ENCODE data around the gene POU5F1.
"Not testable (repeated sequence)": the region's sequence is repeated elsewhere in the genome, so short reads cannot be mapped to it uniquely, and the experiment has no call there.

Gene POU5F1

DNA sequence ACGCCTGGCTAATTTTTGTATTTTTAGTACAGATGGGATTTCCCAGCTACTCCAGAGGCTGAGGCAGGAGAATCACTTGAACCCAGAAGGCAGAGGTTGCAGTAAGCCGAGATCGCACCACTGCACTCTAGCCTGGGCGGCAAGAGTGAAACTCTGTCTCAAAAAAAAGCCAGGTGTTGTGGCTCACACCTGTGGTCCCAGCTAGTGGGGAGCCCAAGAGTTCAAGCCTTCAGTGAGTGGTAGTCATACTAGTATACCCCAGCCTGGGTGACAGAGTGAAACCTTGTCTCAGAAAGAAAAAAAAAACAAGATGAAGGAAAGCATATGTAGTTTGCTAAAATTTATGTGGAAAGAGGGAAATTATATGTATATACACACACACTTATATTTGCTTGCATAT is 20.0 kb upstream of the POU5F1 start:
- no peak for DNase-seq

DNA sequence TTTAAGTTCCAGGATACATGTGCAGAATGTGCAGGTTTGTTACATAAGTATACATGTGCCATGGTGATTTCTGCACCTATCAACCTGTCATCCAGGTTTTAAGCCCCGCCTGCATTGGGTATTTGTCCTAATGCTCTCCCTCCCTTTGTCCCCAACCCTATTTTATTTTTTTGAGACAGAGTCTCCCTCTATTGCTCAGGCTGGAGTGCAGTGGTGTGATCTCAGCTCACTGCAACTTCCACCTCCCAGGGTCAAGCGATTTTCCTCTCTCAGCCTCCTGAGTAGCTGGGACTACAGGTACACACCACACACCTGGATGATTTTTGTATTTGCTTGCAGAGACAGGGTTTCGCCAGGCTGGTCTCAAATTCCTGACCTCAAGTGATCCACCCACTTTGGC is 18.7 kb upstream of the POU5F1 start:
- DNase-seq, result not testable (repeated sequence)

DNA sequence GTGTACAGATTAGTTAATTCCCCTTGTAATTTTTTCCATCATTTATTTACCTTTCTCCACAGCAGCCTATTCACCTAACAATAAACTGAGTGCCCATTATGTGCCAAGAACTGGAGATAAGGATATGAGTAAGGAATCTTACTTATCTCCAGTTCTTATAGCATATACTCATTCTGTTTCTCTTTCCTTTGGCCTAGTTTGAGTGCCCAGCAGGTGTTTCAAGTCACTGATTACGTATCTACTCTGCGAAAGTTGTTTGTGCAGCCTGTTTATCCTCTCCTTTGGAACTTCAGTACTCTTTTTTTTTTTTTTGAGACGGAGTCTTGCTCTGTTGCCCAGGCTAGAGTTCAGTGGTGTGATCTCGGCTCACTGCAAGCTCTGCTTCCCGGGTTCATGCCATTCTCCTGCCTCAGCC is 17.3 kb upstream of the POU5F1 start:
- no peak for DNase-seq

DNA sequence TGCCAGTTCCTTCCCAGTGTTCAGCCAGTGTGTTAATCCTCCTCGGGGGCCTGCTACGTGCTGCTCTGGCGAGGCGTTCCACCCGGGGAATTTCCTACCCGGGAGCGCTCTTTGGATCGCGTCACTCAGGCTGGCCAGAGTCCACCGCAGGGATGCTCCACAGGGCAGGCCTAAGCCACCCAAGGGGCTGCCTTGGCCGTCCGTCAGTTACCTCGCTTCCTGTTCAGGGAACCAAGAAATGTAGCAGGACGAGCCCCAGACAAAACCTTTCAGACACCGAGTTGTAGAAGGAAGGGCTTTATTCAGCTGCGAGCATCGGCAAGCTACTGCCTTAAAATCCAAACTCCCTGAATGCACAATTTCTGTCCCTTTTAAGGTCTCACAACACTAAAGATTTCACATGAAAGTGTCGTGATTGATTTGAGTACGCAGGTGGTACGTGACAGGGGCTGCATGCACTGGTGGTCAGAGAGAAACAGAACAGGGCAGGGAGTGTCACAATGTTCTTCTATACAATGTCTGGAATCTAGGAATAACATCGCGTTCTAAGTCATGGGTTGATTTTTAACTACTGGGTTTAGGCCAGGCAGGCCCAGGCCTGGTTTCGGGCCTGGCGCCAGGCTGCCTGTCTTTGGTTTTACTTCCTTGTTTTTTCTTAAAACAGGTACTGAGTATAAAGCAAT is 15.7 kb upstream of the POU5F1 start:
- no peak for DNase-seq

DNA sequence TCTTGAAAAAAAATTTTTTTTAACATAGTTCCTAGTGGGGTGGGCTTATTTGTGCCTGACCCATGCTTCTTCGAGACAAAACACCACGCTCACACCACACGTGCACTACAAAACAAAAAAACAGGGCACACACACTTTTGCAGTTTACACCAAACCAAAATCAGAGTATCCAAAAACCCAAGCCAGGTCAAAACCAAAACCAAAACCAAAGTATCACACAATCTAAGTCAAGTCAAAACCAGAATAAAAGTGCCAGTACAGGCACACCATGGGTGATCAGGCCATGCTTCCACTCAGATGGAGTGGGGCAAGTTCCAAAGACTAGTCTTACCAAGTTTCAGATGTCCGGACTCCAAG is 15.2 kb upstream of the POU5F1 start:
- not testable (repeated sequence) for DNase-seq

DNA sequence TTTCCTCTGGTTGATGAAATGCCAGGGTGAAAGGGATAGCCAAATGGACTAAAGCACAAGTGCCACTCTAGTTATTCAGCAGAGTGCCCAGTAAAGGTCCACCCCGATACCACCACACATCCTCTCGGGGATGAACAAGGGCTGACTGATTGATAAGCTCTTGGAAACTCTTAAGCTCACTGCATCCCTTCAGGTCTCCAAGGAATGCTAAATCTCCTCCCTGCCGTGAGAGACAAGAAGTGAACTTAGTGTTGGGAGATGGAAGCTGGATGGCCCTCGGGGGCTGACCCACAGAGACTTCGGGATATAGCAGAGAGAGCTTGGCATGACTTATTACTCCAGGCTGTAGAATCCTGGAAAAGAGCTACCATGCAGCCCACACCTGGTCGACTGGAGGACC is 13.4 kb upstream of the POU5F1 start:
- DNase-seq, result not testable (repeated sequence)

DNA sequence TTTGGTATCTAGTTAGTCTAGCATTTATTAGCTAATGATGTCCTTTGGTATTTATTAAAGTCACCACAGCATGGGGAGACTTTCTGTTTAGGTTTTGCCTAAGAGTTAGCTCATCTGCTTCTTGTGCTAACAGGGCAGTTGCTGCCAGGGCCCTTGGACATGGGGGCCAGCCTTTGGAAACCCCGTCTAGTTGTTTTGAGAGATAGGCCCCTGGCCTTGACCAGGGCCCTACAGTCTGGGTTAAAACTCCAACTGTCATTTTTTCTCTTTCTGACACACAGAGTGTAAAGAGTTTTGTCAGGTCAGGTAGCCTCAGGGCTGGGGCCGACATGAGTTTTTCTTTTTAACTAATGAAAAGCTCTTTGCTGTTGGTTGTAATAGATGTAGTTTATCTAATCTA is 12.8 kb upstream of the POU5F1 start:
- not testable (repeated sequence) for DNase-seq

DNA sequence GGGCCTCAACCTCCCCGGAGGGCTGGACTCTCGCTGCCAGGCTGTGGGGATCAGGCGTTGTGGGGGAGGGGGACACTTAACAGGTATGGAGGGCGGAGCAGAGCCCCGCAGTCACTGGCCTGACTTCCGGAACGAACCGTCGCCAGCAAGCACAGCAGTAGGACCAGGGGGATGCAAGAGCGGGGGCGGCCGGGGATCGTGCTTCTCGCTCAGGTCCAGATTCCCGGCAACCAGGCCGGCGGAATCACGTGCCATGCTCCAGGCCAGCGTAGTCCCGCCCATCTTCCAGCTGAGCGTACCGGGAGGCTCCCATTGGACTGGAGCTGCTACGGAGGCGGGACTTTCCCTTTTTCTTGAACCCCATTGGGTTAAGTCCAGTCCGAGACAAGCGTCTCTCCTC is 10.0 kb upstream of the POU5F1 start:
- DNase-seq, result peak; percentile 80

DNA sequence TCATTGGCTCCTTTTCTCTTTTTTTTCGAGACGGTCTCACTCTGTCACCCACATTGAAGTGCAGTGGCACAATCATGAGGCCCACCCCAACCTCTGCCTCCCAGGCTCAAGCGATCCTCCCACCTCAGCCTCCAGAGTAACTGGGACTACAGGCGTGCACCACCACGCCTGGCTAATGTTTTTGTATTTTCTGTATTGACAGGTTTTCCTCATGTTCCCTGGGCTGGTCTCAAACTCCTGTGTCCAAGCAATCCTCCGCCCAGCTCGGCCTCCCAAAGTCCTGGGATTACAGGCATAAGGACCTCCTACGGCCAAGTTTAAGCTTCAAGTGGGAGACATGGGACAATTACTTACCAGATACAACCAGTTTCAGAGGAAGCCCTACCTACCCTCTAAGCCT is 9.4 kb upstream of the POU5F1 start:
- DNase-seq, result no peak

DNA sequence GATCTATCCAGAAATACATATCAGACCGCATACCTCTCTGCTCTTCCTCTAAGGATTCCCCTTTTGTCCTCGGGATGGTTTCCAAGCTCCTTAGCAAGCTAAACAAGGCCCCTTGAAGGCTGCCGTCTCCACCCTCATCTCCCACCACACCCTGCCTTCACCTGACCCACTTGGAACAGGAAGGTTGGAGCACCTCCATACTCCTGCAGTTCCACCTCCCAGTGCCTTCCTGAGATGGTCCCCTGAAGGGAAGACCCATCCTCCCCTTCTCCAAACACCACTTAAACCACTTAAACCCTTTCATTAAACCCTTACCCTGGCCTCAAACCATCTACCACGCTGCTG is 8.5 kb upstream of the POU5F1 start:
- DNase-seq, result no peak

DNA sequence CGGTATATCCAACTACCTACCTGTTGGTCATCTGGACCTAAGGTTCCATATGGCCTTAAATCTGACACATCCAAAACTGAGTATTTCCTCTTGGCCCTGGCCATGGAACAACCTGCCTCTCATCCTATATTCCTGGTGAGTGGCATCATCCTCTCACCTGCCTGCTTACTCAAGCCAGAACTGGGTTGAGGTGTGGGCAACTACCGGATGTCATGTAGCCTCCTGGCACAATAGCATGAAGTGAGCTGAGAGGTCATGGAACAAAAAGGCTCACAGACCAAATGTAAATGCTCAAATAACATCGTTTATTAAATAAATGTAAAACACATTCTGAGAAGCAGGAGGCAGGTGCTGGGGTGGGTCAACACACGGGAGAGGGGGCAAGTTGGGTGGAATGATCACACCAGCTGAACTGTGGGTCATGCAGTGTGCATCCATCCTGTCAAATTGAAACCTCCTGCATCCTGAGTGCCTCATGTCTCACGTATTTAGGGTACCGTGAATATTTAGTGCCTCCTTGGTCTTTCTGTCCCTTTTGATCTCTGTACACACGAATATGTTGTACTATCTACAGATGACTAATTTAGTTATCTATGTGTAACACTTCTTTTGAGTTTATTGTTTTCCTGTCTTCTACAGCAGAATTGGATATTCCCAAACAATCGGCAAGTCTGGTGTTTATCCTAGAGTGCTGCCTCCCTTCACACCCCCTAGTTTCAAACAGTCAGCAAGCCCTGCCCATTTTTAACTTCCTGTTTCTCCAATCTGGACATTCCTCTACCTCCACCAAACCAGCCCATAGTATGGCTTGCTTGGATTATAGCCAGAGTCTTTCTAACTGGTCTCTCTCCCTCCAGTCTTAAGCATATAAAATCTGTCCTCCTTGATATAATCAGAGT is 7.9 kb upstream of the POU5F1 start:
- DNase-seq, result peak; percentile 13

DNA sequence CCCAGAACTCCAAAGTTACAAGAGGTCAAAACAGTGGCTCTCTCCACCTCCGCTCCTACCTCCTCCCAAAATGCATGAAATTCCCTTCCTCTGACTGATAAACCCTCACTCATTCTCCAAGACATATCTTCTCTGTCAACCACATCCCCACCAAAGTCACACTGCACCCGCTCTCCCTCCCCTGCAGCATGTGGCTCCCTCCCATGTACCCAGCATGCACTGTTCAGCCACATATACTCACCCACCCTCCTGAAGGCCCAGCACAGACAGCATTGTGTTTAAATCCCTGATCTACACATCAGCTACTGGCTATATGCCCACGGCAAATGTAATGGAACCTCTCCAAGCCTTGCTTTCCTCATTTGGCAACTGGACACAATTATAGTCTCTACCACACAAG is 5.5 kb upstream of the POU5F1 start:
- DNase-seq, result peak; percentile 86

DNA sequence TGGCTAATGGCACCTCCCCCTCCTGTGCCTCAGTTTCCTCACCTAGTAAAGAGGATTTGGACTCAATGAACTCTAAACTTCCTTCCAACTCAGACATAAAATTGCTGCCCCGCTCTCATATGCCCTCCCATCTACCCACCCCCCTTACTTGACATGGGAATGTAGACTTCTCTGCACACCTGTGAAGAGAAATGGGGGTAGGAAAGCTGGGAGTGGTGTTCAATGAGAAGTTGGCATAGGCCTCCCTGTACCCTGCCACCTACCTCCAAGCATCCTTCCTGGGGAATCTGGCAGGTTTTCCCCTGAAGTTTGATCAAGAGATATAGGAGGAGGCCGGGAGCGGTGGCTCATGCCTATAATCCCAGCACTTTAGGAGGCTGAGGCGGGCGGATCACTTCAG is 3.9 kb upstream of the POU5F1 start:
- DNase-seq, result no peak

DNA sequence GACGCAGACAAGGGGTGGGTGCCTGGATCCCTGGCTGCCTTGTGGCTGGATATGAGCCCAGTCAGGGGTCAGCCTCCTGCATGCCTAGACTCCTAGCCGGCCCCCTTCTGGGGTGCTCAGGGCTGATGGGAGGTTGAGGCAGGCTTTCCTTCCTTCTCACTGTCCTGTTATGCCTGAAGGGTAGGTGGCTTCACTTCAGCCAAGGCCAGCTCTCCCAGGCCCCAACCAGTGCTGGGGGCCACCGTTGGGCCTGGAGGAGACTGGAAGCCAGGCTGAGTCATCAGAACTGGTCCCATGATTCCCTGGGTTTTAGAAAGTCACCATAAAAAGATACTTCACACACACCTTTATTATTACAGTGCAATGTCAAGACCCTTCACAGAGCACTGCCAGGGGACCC is 2.9 kb upstream of the POU5F1 start:
- no peak for DNase-seq

DNA sequence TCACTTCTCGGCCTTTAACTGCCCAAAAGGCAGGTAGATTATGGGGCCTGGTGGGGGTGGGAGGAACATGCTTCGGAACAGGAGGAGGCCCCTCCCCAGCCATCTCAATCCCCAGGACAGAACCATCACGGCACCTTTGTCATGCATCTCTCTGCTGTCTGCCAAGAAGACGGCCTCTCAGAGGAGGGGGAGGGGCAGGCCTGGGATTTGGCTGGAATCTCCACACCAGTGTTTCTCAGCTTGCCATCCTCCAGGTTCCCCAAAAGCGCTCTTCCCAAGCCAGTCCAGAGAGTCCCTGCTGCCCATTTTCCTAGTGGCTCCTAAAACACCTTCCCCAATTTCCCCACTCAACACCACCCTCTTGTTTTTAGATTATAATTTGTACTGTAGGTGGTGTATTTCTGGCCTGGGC is 2.5 kb upstream of the POU5F1 start:
- no peak for DNase-seq

DNA sequence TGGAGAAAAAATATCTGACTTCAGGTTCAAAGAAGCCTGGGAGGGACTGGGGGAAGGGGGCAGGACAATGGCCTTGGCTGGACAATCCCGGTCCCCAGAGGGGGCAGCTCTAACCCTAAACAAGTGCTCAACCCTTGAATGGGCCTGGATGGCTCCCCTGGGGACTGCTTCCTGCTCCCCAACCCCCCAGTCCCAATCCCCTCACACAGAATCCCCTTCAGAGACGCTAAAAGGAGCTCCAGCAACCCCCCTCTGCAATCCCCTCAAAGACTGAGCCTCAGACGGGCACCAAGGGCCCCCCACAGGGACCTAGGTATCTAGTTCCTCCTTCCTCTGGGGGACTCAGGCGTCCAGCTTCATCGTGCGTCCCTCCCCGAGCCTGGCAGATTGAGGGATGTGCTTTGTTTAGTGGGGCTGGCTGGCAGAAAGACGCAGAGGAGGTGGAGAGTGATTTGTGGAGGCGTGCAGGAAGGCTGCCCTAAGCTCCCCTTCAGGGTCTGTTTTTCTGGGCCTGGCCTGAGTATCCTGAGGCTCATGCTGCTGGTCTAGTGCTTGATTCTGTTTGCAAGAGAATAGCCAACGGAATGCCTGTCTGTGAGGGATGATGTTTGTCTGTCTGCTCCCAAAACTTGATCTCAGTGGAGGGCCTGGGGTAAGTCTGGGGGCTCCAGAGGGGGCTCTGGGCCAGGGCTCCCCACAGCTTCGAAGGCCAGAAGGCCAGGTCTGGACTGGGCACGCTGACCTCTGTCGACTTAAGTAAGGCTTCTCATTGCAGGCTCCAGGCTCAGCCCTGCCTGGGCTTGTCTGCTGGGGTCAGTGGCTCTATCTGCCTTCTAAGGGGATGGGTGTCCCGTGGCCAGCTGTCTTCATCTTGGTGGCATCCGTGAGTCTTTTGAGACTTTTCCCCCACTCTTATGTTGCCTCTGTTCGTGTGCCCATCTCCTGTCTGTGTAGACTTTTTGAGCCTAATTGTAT is 1.7 kb upstream of the POU5F1 start:
- no peak for DNase-seq

DNA sequence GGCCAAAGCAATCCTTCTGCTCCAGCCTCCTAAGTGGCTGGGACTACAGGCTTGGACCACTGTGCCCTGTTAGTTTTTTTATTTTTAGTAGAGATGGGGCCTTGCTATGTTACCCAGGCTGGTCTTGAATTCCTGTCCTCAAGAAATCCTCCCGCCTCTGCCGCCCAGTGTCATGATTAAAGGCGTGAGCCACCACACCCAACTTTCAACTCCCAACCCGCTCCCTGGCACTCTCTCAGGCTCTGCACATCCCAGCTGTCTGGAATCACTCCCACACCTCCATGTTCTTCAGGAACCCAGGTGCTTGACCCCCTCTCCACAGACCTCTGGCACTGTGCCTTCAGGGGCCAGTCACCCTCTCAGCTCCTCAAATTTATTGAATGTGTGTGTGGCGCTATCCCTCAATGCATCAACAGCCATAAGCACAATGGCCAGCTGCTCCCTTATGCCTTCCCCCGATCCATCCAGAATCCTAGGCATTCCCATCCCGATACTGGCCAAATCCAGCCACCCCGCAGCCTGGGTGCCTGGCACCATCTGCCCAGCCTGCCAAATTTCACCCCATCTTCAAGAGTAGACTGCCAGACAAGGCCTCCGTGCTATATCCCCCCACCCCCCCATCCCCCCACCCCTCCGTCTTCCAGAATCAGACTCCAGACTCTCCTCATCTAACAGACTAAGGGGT is 647 bp upstream of the POU5F1 start:
- no peak for DNase-seq

DNA sequence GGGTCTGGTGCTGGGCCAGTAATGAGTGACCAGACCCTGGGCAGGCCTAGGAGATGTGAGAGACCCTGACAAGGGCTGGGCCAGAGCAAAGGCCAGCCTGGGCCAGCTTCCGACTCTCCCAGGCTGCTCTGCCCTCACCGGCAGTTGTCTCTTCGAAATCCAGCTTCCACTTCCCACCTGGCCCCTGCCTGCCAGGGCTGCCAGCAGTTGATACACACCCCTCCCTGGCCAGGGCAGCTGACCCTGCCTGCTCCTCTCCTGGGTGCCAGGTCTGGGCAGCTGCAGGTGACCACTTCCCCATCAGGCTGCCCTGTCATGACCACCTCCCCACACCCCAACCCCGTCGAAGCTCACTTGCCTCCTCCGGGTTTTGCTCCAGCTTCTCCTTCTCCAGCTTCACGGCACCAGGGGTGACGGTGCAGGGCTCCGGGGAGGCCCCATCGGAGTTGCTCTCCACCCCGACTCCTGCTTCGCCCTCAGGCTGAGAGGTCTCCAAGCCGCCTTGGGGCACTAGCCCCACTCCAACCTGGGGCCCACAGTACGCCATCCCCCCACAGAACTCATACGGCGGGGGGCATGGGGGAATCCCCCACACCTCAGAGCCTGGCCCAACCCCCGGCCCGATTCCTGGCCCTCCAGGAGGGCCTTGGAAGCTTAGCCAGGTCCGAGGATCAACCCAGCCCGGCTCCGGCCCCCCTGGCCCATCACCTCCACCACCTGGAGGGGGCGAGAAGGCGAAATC is 453 bp downstream of the POU5F1 start:
- DNase-seq, result not testable (repeated sequence)

DNA sequence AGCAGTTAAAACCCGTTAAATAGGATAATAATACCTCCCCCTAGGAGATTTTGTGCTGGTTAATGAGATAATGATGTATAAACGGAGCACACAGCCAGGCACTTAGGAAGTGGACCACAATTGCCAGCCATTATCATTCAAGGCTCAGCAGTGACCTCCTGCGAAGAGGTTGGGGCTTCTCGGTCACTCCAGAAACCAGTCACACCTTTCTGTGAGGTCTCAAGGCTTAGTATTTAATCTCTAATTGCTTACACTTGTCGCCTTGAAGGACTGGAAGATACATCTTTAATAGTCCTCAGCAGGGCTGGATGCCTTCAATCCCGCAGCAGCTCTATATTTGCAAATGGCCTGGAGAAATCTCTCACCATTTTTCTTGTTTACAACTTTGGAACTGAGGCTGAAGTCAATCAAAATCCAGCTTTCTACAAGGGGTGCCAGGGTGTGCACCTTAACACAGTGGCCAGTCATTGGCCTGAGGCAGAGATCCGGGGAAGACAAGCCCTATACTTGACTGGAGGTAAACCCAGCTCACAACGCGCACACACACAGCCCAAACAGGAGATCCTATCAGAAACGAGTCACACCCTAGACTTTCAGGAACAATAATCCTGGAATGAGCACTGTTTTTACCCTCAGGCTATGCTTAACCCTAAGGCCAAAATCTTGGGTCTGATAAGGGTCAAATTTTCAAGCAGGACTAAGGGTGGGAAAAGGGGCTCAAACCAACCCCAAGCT is 1.2 kb downstream of the POU5F1 start:
- DNase-seq, result no peak

DNA sequence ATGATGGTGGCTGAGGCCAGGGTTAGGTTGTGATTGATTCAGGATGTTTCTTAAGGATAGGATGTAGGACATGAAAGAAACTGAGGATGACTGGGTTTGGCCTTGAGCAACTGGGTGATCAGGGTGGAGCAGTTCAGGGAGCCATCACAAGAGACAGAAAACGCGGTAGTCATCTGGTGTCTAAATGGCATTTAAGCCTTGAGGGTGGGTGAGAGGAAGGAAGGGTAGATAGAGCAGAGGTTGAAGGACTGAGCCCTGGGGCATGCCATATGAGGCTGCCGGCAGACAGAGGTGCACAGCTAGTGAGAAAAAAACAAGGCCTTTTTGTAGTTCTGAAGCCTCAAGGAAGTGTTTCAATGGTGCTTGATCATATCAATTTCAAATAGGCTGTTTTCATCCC is 1.9 kb downstream of the POU5F1 start:
- DNase-seq, result no peak

DNA sequence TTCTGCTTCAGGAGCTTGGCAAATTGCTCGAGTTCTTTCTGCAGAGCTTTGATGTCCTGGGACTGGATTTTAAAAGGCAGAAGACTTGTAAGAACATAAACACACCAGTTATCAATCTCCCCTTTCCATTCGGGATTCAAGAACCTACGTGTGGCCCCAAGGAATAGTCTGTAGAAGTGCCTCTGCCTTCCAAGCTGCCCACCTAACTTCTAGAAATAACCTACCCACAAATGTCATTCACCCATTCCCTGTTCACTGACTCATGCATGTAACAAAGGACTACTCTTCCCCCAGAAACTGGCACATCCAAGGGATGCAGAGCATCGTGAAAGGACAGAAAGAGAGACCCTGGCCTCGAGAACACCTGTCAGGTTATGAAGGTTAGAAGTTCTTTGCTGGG is 4.5 kb downstream of the POU5F1 start:
- DNase-seq, result no peak

Data from fibroblast of skin of abdomen (primary cell).